ENCODE data around the gene DDIAS. TPM values are rescaled to one million over a fixed set of nuclear protein-coding genes. Genes with fewer than 3 reads are reported as not detected.

Gene DDIAS
- total RNA-seq, 2 donors from 2014 or later, result 1.2 TPM; not detected in 1

- Histone ChIP-seq H3K27ac (no peak overlapping the region), H3K4me3 (no peak overlapping the region), H3K27me3 (replicated peaks; ENCODE audit: insufficient read depth) (no peaks in the 10 kb centered on the region), H3K9me3 (no peaks in the 10 kb centered on the region), H3K4me1 (ENCODE audit: control insufficient read depth in 1 of 2, low read depth in 2 of 2) (peaks cover 4 to 14% of the 10 kb centered on the region in 2 donors), H3K36me3 (no peaks in the 10 kb centered on the region)
- DNase-seq (ENCODE audit: low spot score) (no peak), ATAC-seq (ENCODE audit: insufficient number of reproducible peaks, low FRiP score, low read depth) (no peak)
- TF ChIP-seq CTCF (IDR thresholded peaks at IDR 0.05), result no peak
Measured at GRCh38 chr11:82978422-82979099, 77.0 kb downstream of the DDIAS start.

- TF ChIP-seq CTCF (IDR thresholded peaks at IDR 0.05), result no peak
- ATAC-seq (ENCODE audit: insufficient number of reproducible peaks, low FRiP score, low read depth) (no peak), DNase-seq (ENCODE audit: low spot score) (no peak)
- Histone ChIP-seq H3K27ac (peak overlapping the region in 1 of 2 donors; percentile 13), H3K27me3 (replicated peaks; ENCODE audit: insufficient read depth) (no peaks in the 10 kb centered on the region), H3K4me3 (no peak overlapping the region), H3K4me1 (ENCODE audit: control insufficient read depth in 1 of 2, low read depth in 2 of 2) (peaks cover 4 to 14% of the 10 kb centered on the region in 2 donors), H3K36me3 (no peaks in the 10 kb centered on the region), H3K9me3 (no peaks in the 10 kb centered on the region)
Measured at GRCh38 chr11:82979824-82980223, 78.3 kb downstream of the DDIAS start.

GRCh38 chr11:82980292-82980691 lies 78.8 kb downstream of the DDIAS start:
- Histone ChIP-seq H3K4me1 (ENCODE audit: control insufficient read depth in 1 of 2, low read depth in 2 of 2) (peaks cover 4 to 14% of the 10 kb centered on the region in 2 donors), H3K4me3 (no peak overlapping the region), H3K9me3 (no peaks in the 10 kb centered on the region), H3K27ac (no peak overlapping the region), H3K36me3 (no peaks in the 10 kb centered on the region), H3K27me3 (replicated peaks; ENCODE audit: insufficient read depth) (no peaks in the 10 kb centered on the region)
- ATAC-seq (ENCODE audit: insufficient number of reproducible peaks, low FRiP score, low read depth) (no peak), DNase-seq (ENCODE audit: low spot score) (no peak)
- TF ChIP-seq CTCF (IDR thresholded peaks at IDR 0.05), result no peak

- ATAC-seq (ENCODE audit: insufficient number of reproducible peaks, low FRiP score, low read depth), result no peak
- Histone ChIP-seq H3K9me3 (no peaks in the 10 kb centered on the region), H3K27me3 (replicated peaks; ENCODE audit: insufficient read depth) (no peaks in the 10 kb centered on the region), H3K4me3 (no peak overlapping the region), H3K4me1 (ENCODE audit: control insufficient read depth in 1 of 2, low read depth in 2 of 2) (peaks cover 4 to 14% of the 10 kb centered on the region in 2 donors), H3K36me3 (no peaks in the 10 kb centered on the region), H3K27ac (no peak overlapping the region)
- DNase-seq (ENCODE audit: low spot score), result no peak
- TF ChIP-seq CTCF (IDR thresholded peaks at IDR 0.05), result no peak
Measured at GRCh38 chr11:82980947-82981346, 79.4 kb downstream of the DDIAS start.

GRCh38 chr11:82981852-82982251 lies 80.3 kb downstream of the DDIAS start:
- no peak for ATAC-seq (ENCODE audit: insufficient number of reproducible peaks, low FRiP score, low read depth)
- H3K9me3 ChIP-seq, result no peaks in the 10 kb centered on the region
- H3K4me1 ChIP-seq (ENCODE audit: control insufficient read depth in 1 of 2, low read depth in 2 of 2), result peaks cover 4 to 14% of the 10 kb centered on the region in 2 donors
- no peak for DNase-seq (ENCODE audit: low spot score)
- peaks cover 5% of the 10 kb centered on the region for H3K36me3 ChIP-seq
- no peak overlapping the region for H3K27ac ChIP-seq
- no peak overlapping the region for H3K4me3 ChIP-seq
- no peak for TF ChIP-seq CTCF (IDR thresholded peaks at IDR 0.05)
- H3K27me3 ChIP-seq (replicated peaks; ENCODE audit: insufficient read depth), result no peaks in the 10 kb centered on the region

Other genes starting within 250 kb of the DDIAS start
- gene FAM181B, start 167.9 kb upstream of the DDIAS start, total RNA-seq, result 1 to 10 TPM in 1 of 2 donors, under 1 TPM in 1; 0.27 to 2.2 TPM
- 10 to 100 TPM; 46.8 to 55.9 TPM for gene PRCP, start 1.3 kb upstream of the DDIAS start, total RNA-seq
- gene RAB30, start 170.2 kb downstream of the DDIAS start, total RNA-seq, result 10 to 100 TPM; 16.6 to 25.7 TPM